Stimulated activated CD4-positive, alpha-beta T cell treated with anti-CD3 and anti-CD28 coated beads, TNF-alpha, amount 100 ng/mL, for 1 hour (primary cell): Measurements from ENCODE around the gene AADACL2.
"Not testable (repeated sequence)": the region's sequence is repeated elsewhere in the genome, so short reads cannot be mapped to it uniquely, and the experiment has no call there.

ENCODE experiments used
- DNase-seq, 3 donors: peaks; one replicate each; pipeline ENCODE4 v3.0.0-alpha.2; 2020; ENCODE audit warnings: low read depth in 3 of 3, low spot score in 1 of 3

The AADACL2 gene

GRCh38 chr3:151765685-151766084, 32.0 kb downstream of the AADACL2 start:
- DNase-seq, result no peak

- no peak for DNase-seq
These were observed 32.7 kb downstream of the AADACL2 start for GRCh38 chr3:151766454-151766853.

DNA sequence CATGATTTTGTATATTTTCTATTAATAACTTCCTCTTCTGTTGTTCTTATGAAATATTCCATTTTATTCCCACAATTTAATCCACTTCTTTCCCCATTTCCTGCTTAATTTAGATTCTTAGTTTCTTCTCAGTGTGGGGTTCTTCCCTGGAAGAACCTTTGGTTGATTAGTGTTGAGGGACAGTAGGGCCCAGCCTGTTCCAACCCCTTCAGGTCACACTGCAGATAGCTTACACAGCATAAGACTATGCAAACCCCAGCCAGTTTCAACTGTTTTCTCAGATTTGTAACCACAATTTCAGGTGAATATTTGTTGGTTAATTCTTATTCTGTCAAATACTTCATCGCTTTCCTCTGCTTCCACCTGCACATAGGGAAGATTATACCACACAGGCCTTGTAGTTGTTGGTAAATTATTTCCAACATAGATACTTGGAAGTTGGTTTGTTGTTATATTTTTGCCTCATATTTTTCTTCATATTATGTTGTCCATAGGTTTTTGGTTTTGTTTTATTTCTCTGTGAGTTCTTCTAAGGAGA, 34.7 kb downstream of the AADACL2 start:
- no peak for DNase-seq

- no peak for DNase-seq
These were observed 35.4 kb downstream of the AADACL2 start for GRCh38 chr3:151769175-151769574.

DNA sequence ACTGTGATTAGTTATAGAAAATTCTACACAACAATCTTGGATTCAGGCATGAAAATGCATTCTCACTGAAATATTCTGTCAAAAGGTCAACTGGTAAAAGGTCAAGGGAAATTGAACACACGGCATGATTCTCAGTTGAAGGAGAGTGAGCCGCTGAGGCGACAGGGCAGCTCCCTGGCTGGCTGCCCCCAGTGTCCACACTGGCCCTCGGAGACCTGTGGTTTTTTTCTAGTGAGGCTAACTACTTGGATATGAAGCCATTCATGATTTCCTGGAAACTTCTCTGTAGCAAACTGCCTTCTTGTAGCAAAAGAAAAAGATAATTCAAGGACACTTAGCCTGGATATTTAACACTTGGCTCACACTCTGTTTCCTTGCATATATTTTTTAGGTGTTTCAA, 37.2 kb downstream of the AADACL2 start:
- no peak for DNase-seq

- no peak for DNase-seq
These were observed 39.2 kb downstream of the AADACL2 start for GRCh38 chr3:151772825-151773480.

DNA sequence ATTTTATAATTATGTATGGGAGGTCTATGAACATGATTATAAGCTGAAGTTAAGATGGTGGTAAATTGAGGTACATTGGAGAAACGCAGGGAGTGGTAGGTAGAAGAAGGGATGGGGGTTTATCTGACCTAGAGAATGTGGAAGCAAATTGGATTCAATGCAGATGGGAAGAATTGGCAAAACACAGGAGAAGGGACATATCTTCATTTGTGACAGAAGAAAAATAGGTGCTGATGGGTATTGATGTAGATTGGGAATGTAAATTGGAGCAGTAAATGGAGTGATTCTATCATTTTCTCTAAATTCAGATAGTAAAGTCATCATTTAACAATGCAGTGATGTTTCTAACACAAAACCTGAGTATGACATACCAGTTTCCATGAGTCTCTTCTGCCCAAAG, 40.5 kb downstream of the AADACL2 start:
- no peak for DNase-seq

- DNase-seq, result no peak
These were observed 41.2 kb downstream of the AADACL2 start for GRCh38 chr3:151774910-151775309.

DNA sequence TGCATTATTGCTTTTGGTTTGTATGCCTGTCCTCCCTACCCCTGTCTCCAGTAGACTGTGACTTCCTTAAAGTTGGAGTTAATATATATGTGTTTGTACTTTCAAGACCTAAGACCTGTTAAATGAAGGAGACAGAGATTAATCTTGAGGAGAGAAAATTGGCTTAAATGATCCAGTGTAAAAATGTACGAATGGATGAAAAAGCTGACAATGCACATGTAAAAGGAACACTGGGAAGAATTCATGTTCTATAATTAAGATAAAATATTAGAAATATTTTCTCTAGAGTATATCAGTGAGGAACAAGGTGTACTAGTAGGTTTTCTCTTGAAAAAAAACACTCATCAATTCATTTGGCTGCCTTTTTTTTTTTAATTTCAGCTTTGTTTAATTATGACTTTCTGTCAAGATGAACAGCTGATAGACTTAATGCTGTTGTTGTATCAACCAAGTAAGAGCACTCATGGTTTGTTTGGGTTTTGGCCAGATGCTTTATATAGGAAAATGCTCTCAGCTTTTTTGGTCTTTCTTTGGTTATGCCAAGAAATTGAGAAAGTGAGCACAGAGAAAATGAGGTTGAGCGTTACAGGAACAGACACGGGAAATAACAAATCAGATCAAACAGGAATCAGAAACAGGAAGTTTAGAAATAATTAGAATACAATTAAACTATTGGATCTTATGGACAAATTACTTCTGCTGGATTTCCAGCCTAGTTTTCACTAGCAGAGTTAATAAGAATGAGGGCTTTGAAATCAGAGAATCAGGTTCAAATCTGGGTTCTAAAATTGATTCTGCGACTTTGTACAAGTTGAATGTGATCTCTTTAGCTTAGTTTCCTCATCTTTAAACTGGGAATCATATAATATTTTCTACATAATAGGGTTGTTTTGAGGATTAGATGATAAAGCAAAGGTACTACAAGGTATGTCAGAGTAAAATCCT, 41.9 kb downstream of the AADACL2 start:
- no peak for DNase-seq

DNA sequence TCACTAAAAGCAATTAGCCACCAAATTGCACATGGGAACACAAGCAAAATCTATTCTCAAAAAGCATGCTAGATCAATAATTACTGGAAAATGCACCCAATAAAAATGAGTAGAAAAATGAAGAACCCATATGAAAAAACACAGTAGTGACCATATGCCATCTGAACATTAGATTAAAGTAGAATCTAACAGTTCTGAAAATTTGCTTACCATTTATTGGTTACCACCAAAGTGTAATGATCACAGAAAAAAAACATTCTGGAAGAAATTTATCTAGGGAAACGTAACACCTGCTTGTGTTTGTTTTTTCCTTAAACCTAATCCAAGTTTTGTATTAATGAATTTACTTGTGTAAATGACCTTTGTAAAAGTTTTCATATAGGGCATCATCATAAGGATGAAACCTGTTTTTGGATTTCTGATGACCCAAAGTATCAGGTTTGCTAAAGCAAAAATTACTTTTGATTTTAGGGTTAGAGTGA, 42.6 kb downstream of the AADACL2 start:
- DNase-seq, result no peak

- DNase-seq, result no peak
These were observed 44.2 kb downstream of the AADACL2 start for GRCh38 chr3:151777880-151778279.

DNA sequence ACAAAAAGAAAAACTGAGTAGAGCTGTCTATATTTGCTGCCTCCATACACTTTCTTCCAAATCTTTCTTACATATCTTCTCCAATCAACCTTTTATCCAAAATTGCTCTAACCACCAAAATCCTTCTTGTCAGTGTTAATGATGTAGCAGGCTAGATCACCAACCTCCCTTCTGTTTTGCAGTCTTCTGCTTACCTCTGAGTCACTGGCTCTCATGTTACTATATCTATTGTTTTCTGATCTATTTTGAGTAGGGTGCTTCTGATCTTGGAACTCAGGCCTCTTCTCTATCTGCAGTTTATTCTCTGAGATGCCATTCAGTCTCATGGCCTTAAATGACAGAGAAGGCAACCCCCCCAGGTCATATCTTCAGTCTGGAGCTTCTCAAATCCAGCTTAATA, 53.9 kb downstream of the AADACL2 start:
- DNase-seq, result no peak

GRCh38 chr3:151788401-151788800, 54.7 kb downstream of the AADACL2 start:
- no peak for DNase-seq

GRCh38 chr3:151789853-151790463, 56.2 kb downstream of the AADACL2 start:
- no peak for DNase-seq

GRCh38 chr3:151790763-151791162, 57.0 kb downstream of the AADACL2 start:
- not testable (repeated sequence) for DNase-seq

- no peak for DNase-seq
These were observed 58.7 kb downstream of the AADACL2 start for GRCh38 chr3:151792411-151792810.

- no peak for DNase-seq
These were observed 59.9 kb downstream of the AADACL2 start for GRCh38 chr3:151793636-151794035.

DNA sequence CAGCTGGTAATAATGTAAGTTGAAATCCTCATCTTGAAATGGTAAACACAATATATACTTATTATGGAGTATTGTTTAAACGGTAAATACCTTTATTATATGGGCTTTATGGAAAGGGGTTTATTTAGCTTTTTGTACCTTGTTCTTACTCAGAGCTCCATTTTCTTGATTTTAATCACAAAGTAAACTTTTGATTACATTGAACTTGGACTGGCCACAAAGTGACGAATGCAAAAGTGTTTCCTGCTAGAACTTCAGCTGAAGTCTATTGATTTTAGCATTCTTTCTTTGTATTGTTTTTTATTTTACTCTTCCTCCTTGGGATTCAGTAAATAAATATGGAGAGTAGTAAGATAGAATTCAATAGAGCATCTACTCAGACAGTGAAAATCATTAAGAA, 60.4 kb downstream of the AADACL2 start:
- no peak for DNase-seq

- no peak for DNase-seq
These were observed 61.5 kb downstream of the AADACL2 start for GRCh38 chr3:151795276-151795675.

GRCh38 chr3:151796105-151796680, 62.5 kb downstream of the AADACL2 start:
- DNase-seq, result no peak

DNA sequence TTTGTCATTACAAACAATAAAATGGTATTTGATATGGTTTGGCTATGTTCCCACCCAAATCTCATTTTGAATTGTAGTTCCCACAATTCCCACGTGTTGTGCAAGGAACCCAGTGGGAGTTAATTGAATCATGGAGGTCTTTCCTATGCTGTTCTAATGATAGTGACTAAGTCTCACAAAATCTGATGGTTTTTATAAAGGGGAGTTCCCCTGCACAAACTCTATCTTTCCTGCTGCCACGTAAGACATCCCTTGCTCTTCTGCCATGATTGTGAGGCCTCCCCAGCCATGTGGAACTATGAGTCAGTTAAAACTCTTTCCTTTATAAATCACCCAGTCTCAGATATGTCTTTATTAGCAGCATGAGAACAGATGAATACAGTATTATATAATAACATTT, 64.7 kb downstream of the AADACL2 start:
- no peak for DNase-seq
